GM21737 (cell line): ENCODE measurements around the gene PDZD11.
A peak's percentile ranks its signal among the peaks of the same experiment; 100 is the strongest.
"Not testable (repeated sequence)": the region's sequence is repeated elsewhere in the genome, so short reads cannot be mapped to it uniquely, and the experiment has no call there.

Experiments
- ATAC-seq: cut with Tn5 transposase; IDR thresholded peaks from one replicate; pipeline ENCODE4 v1.9.1; 2021; ENCODE audit warnings: mild to moderate bottlenecking, moderate library complexity; ENCODE audit not compliant: unreplicated experiment

Gene PDZD11

GRCh38 chrX:70289793-70290770, at the start of gene PDZD11, which contains the start of gene KIF4A:
PDZD11 (minus strand) TSS chrX:70289927; CDS start chrX:70289341, 586 bp downstream.
KIF4A (plus strand) TSS chrX:70290104; CDS start chrX:70290459, 355 bp downstream.
- ATAC-seq: peak; percentile 96

GRCh38 chrX:70338290-70338689, 48.6 kb upstream of the PDZD11 start:
- no peak for ATAC-seq

- peak; percentile 100 for ATAC-seq
Measured at GRCh38 chrX:70336767-70337166, 47.0 kb upstream of the PDZD11 start.

- ATAC-seq: no peak
Measured at GRCh38 chrX:70332600-70332999, 42.9 kb upstream of the PDZD11 start.

GRCh38 chrX:70331161-70331560, 41.4 kb upstream of the PDZD11 start:
- no peak for ATAC-seq

GRCh38 chrX:70324326-70324725, 34.6 kb upstream of the PDZD11 start:
- no peak for ATAC-seq

GRCh38 chrX:70323628-70324027, 33.9 kb upstream of the PDZD11 start:
- not testable (repeated sequence) for ATAC-seq

GRCh38 chrX:70322784-70323183, 33.1 kb upstream of the PDZD11 start:
- no peak for ATAC-seq

GRCh38 chrX:70313503-70313902, 23.8 kb upstream of the PDZD11 start:
- ATAC-seq: no peak

- ATAC-seq: no peak
Measured at GRCh38 chrX:70301716-70302115, 12.0 kb upstream of the PDZD11 start.

GRCh38 chrX:70293621-70294020, 3.9 kb upstream of the PDZD11 start:
- ATAC-seq: no peak

- no peak for ATAC-seq
Measured at GRCh38 chrX:70292788-70293187, 3.1 kb upstream of the PDZD11 start.

- peak; percentile 8 for ATAC-seq
Measured at GRCh38 chrX:70289168-70289792, 447 bp downstream of the PDZD11 start.

GRCh38 chrX:70281951-70282350, 7.8 kb downstream of the PDZD11 start, which contains the start of gene RAB41:
RAB41 (plus strand) TSS chrX:70282172; CDS start chrX:70282218, 46 bp downstream.
- ATAC-seq: no peak

GRCh38 chrX:70280573-70280972, 9.2 kb downstream of the PDZD11 start:
- ATAC-seq: no peak

GRCh38 chrX:70279081-70279480, 10.6 kb downstream of the PDZD11 start:
- ATAC-seq: no peak

GRCh38 chrX:70274029-70274428, 15.7 kb downstream of the PDZD11 start:
- not testable (repeated sequence) for ATAC-seq

- no peak for ATAC-seq
Measured at GRCh38 chrX:70268034-70268433, 21.7 kb downstream of the PDZD11 start, which contains the start of gene ARR3. ARR3 (plus strand) TSS chrX:70268334; CDS start chrX:70269386, 1,052 bp downstream.

- no peak for ATAC-seq
Measured at GRCh38 chrX:70264784-70265183, 24.9 kb downstream of the PDZD11 start.

GRCh38 chrX:70262952-70263567, 26.7 kb downstream of the PDZD11 start:
- no peak for ATAC-seq

- no peak for ATAC-seq
Measured at GRCh38 chrX:70260104-70260503, 29.6 kb downstream of the PDZD11 start, which contains the start of gene P2RY4. P2RY4 (minus strand) TSS chrX:70260204; CDS start chrX:70259624, 580 bp downstream.
